HepG2 (cell line): ENCODE results near the gene USB1. TPM values are rescaled to one million over a fixed set of nuclear protein-coding genes. Genes with fewer than 3 reads are reported as not detected.

ENCODE experiments used
- ARNT2 ChIP-seq: sonication (generic); formaldehyde crosslinking; IDR thresholded peaks from 2 replicates; pipeline ENCODE4 v1.8.0; 2022; ENCODE audit warnings: mild to moderate bottlenecking, low read depth, missing genetic modification reagents, moderate library complexity
- DBP ChIP-seq: sonication (generic); formaldehyde crosslinking; IDR thresholded peaks from 2 replicates; pipeline ENCODE4 v1.4.0; 2020; ENCODE audit warnings: missing genetic modification reagents; ENCODE audit errors: not compliant biosample characterization
- FOXO4 ChIP-seq: sonication (generic); formaldehyde crosslinking; conservative IDR thresholded peaks from 2 replicates; pipeline ENCODE4 v1.8.1; 2023; ENCODE audit warnings: missing genetic modification reagents
- HDAC2 ChIP-seq: sonication (generic); formaldehyde crosslinking; IDR thresholded peaks from 2 replicates; pipeline ENCODE4 v1.4.0; 2020; ENCODE audit warnings: missing genetic modification reagents
- HIC2 ChIP-seq: sonication (generic); formaldehyde crosslinking; IDR thresholded peaks from 2 replicates; pipeline ENCODE4 v1.9.0; 2022; ENCODE audit warnings: low read depth, missing genetic modification reagents
- NR2C2 ChIP-seq: sonication (generic); formaldehyde crosslinking; IDR thresholded peaks from 2 replicates; pipeline ENCODE4 v1.4.0; 2020; ENCODE audit warnings: missing genetic modification reagents, mild to moderate bottlenecking, moderate library complexity, borderline replicate concordance
- PHF21A ChIP-seq: sonication (generic); formaldehyde crosslinking; IDR thresholded peaks from 2 replicates; pipeline ENCODE4 v1.5.0; 2020; ENCODE audit warnings: mild to moderate bottlenecking, missing genetic modification reagents
- PITX1 ChIP-seq: sonication (generic); formaldehyde crosslinking; IDR thresholded peaks from 2 replicates; pipeline ENCODE4 v1.5.1; 2020; ENCODE audit warnings: mild to moderate bottlenecking, missing genetic modification reagents
- TP53 ChIP-seq: sonication (generic); formaldehyde crosslinking; conservative IDR thresholded peaks from 2 replicates; pipeline ENCODE4 v1.4.0; 2020; ENCODE audit warnings: missing genetic modification reagents
- ZFP36L1 ChIP-seq: sonication (generic); formaldehyde crosslinking; IDR thresholded peaks from 2 replicates; pipeline ENCODE4 v1.8.0; 2022; ENCODE audit warnings: mild to moderate bottlenecking, missing genetic modification reagents, moderate library complexity
- ZNF354B ChIP-seq: sonication (generic); formaldehyde crosslinking; IDR thresholded peaks from 2 replicates; pipeline ENCODE4 v1.8.0; 2022; ENCODE audit warnings: mild to moderate bottlenecking, missing genetic modification reagents
- ZNF770 ChIP-seq: sonication (generic); formaldehyde crosslinking; IDR thresholded peaks from 2 replicates; pipeline ENCODE4 v1.5.0; 2020; ENCODE audit warnings: mild to moderate bottlenecking, missing genetic modification reagents
- polyA plus RNA-seq, 8 experiments: library from polyadenylated mRNA; depleted of rRNA in 3 of 8; stranded (reverse) in 7 of 8; unstranded in 1 of 8; fragments of >200 nt; fragmentation: Illumina TruSeq in 4 of 8; extraction: Trizol in 4 of 8; gene quantifications; 2 replicates each; pipeline versions ENCODE4 v1.2.1 to v1.2.3, GENCODE V29; 2011 to 2016; ENCODE audit warnings: low read depth in 4 of 8, missing spikeins in 1 of 8, mixed read lengths in 1 of 8; ENCODE audit not compliant: insufficient read depth in 1 of 8
- total RNA-seq, 5 experiments: library from RNA; depleted of rRNA; stranded (reverse); fragments of >200 nt; fragmentation: Illumina TruSeq; extraction: Trizol; gene quantifications; 2 replicates each; pipeline ENCODE4 v1.2.3, GENCODE V29; 2016; ENCODE audit warnings: low read depth in 1 of 5

USB1 gene
- total and polyA plus RNA-seq, 2 of the 13 experiments (the other 11 are each of a cell fraction or from before 2014, with no cell fraction given) = 16.7 to 65.4 TPM

- 0 out of 2 replicates have a peak, but pooled peaks have one; percentile 87 for TF ChIP-seq FOXO4 (CRISPR knock-in tag)
- no peak for TF ChIP-seq ZNF770 (CRISPR knock-in tag)
- no peak for TF ChIP-seq ZNF354B (CRISPR knock-in tag)
- peak; percentile 36; the same call in 1 of the 2 replicates for TF ChIP-seq HDAC2
- TF ChIP-seq ARNT2 (CRISPR knock-in tag) = 0 out of 2 replicates have a peak, but pooled peaks have one; percentile 58
- TF ChIP-seq NR2C2 (CRISPR knock-in tag) = 0 out of 2 replicates have a peak, but pooled peaks have one; percentile 14
- TF ChIP-seq PHF21A = 0 out of 2 replicates have a peak, but pooled peaks have one; percentile 57
- TF ChIP-seq PITX1 = 0 out of 2 replicates have a peak, but pooled peaks have one; percentile 8
- TF ChIP-seq ZFP36L1 (CRISPR knock-in tag) = no peak
- 0 out of 2 replicates have a peak, but pooled peaks have one; percentile 44 for TF ChIP-seq HIC2
- 0 out of 2 replicates have a peak, but pooled peaks have one; percentile 48 for TF ChIP-seq TP53 (CRISPR knock-in tag)
- no peak for TF ChIP-seq DBP
Measured at GRCh38 chr16:58027161-58027915, 26.1 kb downstream of the USB1 start (continued).
